Naive B cell (primary cell): ENCODE results near the gene RFX3. TPM values are rescaled to one million over a fixed set of nuclear protein-coding genes. Genes with fewer than 3 reads are reported as not detected.
A peak's percentile ranks its signal among the peaks of the same experiment; 100 is the strongest.

Experiments
- ATAC-seq, 2 donors: fragments of 150-1000 bp; cut with Tn5 transposase; 2 replicates each; pipeline ENCODE4 v1.10.0; 2021; ENCODE audit warnings: low read depth in 2 of 2, mild to moderate bottlenecking in 2 of 2, moderate library complexity in 2 of 2
- DNase-seq: peaks from one replicate; pipeline ENCODE4 v3.0.0; 2022
- H3K27ac Mint-ChIP-seq, 6 donors: one replicate each; pipeline ENCODE4 v1.8.0; 2020 to 2022; ENCODE audit warnings: mild to moderate bottlenecking in 6 of 6, mixed read lengths in 6 of 6, moderate library complexity in 5 of 6, inconsistent platforms in 2 of 6
- H3K27me3 Mint-ChIP-seq, 3 donors: one replicate each; pipeline ENCODE4 v1.8.0; 2021 to 2022; ENCODE audit warnings: mixed read lengths in 3 of 3, mild to moderate bottlenecking in 1 of 3
- H3K36me3 Mint-ChIP-seq, 2 donors: one replicate each; pipeline ENCODE4 v1.8.0; 2020 to 2022; ENCODE audit warnings: mixed read lengths in 2 of 2, inconsistent platforms in 1 of 2, mild to moderate bottlenecking in 1 of 2
- H3K4me1 Mint-ChIP-seq, 3 donors: one replicate each; pipeline ENCODE4 v1.8.0; 2020 to 2022; ENCODE audit warnings: mixed read lengths in 3 of 3, inconsistent platforms in 1 of 3, mild to moderate bottlenecking in 1 of 3, moderate library complexity in 1 of 3
- H3K4me3 Mint-ChIP-seq, 8 donors: one replicate each; pipeline ENCODE4 v1.8.0; 2020 to 2022; ENCODE audit warnings: mild to moderate bottlenecking in 8 of 8, mixed read lengths in 8 of 8, moderate library complexity in 8 of 8, inconsistent platforms in 2 of 8
- H3K9me3 Mint-ChIP-seq, 7 donors: one replicate each; pipeline ENCODE4 v1.8.0; 2020 to 2022; ENCODE audit warnings: mixed read lengths in 7 of 7, mild to moderate bottlenecking in 5 of 7, inconsistent platforms in 2 of 7, moderate library complexity in 1 of 7
- polyA plus RNA-seq, 6 donors: library from polyadenylated mRNA; unstranded; fragments of 300-500 nt; fragmentation: Illumina TruSeq; gene quantifications; one replicate each; pipeline ENCODE4 v1.2.3, GENCODE V29; 2021; ENCODE audit warnings: low read depth in 6 of 6

RFX3 gene
- 10 to 100 TPM in 2 of 6 donors, 1 to 10 TPM in 4; 3.7 to 16.7 (median 6.3) TPM for polyA plus RNA-seq

DNA sequence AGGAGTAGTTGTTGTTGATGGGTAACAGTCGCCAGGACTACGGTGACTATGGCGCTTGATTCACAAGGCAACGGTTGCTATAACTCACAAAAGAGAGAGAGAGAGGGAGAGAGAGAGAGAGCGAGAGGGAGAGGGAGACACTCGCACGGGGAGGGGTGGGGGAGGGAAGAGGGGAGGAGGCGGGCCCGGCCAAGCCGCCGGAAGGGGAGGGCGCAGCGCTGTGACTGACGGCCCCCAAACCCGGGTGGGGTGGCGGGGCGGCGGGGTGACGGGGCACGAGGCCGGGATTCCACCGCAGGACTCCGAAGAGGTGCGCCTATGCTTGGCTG lies at the start of gene RFX3:
RFX3 (minus strand) TSS at position 166 of the 329 bp plus-strand sequence. CDS start 130,413 bp downstream, outside the sequence.
- ATAC-seq (peak; percentile 63 to 65), DNase-seq (peak; percentile 89)
- peaks cover 33 to 49% (median 49%) of the 10 kb centered on the region in 3 donors for H3K4me1 Mint-ChIP-seq

DNA sequence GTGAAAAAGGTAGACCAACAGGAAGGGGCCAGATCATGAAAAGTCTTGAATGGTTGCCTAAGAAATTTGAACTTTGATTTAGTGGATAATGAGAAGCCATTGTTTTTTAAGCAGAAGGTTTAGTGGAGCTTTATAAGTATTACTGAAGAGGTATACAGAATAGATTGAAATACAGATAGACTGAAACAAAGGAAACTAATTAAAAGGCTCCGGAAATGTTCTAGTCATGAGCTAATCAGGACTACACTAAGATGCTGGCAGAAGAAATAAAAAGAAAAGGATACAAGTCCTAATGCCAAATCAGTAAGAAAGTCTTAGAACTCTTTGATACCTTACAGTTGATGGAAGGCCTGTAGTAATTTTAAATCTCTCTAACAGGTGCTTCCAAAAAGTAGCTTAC lies 45.7 kb upstream of the RFX3 start:
- peaks cover 0 to 8% of the 10 kb centered on the region in 2 donors for H3K36me3 Mint-ChIP-seq
- no peaks in the 10 kb centered on the region for H3K27me3 Mint-ChIP-seq

More for the DNA sequence above, at the start of gene RFX3:
- Mint-ChIP-seq H3K4me3 (peak within 1 kb of the TSS; percentile 91 to 99 (median 96)), H3K9me3 (peaks cover 0 to 12% (median 0%) of the 10 kb centered on the region in 7 donors), H3K36me3 (peaks cover 0 to 8% of the 10 kb centered on the region in 2 donors), H3K27me3 (no peaks in the 10 kb centered on the region), H3K27ac (peak within 1 kb of the TSS; percentile 99 to 100 (median 100))

DNA sequence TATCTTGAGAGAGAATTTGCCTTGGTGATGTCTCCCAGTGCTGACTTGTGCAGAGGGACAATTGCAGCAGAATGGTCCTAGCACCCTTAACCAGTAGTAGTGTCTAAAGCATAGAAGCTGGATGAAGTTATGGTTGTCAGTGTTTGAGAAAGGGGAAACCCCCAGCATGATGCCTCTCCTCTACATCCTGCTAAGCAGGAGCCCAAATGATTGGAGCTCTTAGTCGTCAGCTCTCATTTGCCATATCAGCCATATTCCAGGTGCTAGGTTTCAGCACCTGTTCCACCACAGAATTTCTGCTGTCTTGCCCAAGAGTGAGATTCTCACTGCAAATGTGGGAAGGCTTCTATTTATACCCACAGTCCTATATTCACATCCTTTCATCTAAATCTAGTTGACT lies 43.7 kb upstream of the RFX3 start:
- H3K27ac Mint-ChIP-seq, result no peak overlapping the region

More for the DNA sequence above, 45.7 kb upstream of the RFX3 start:
- no peak overlapping the region for H3K4me3 Mint-ChIP-seq
- H3K4me1 Mint-ChIP-seq, result peaks cover 4 to 7% (median 6%) of the 10 kb centered on the region in 3 donors
- H3K27ac Mint-ChIP-seq, result no peak overlapping the region
- no peak for ATAC-seq
- H3K9me3 Mint-ChIP-seq, result no peaks in the 10 kb centered on the region
- DNase-seq, result no peak

DNA sequence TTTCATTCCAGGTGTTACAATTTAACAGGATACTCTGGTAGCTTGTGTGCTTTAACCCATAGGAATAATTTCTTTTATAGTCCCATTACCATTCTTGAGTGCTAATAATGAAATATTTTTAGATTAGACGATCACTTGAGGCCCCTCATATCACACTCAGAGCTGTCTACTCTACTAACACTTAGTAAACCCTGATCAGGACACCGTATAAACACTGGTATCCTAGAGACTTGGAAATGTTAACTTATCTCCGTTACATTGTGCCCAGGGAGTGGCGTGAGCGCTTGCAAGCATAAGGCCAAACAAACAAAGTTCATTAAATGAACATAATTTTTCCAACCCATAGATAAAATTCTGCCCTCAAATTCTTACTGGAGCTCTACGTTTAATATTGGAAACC lies 42.2 kb upstream of the RFX3 start:
- DNase-seq (no peak), ATAC-seq (no peak)
- Mint-ChIP-seq H3K4me1 (no peaks in the 10 kb centered on the region), H3K36me3 (peaks cover 7% of the 10 kb centered on the region in 2 donors), H3K4me3 (no peak overlapping the region), H3K9me3 (no peaks in the 10 kb centered on the region), H3K27ac (no peak overlapping the region), H3K27me3 (no peaks in the 10 kb centered on the region)

More for the DNA sequence above, 43.7 kb upstream of the RFX3 start:
- Mint-ChIP-seq H3K9me3 (no peaks in the 10 kb centered on the region), H3K36me3 (peaks cover 7 to 8% of the 10 kb centered on the region in 2 donors), H3K4me3 (no peak overlapping the region), H3K4me1 (peaks cover 0 to under 1% (median 0%) of the 10 kb centered on the region in 3 donors), H3K27me3 (no peaks in the 10 kb centered on the region)
- ATAC-seq (no peak), DNase-seq (no peak)

DNA sequence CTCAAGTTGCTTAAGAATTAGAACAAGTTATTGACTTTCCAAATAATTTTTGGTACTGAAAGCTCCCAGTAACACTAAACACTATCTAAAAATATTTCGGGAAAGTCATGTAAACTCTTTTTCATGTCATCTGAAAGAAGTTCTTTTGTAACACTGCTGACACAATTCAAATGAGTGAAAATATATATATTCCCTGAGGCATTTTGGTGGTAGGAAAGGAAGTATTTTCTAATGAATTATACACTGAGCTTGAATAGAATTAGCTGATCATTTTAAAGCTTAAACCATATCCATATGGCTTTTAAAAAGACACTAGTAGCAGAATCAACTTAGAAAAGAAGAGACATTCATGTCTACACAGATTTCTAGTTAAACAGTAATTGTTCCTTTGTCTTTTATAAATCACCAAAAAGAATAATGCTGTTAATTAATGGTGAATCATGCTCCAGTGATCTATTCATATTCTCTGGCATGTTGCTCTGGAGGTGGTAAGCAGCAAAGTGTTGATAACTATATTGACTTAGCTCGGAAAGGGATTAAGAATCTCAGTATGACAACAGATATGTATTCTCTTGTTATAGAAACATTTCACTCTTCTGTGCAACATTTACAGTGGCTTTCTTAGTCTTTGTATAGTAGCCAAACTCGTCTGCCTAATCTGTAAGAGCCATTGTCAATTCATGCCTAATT lies 27.4 kb upstream of the RFX3 start:
- Mint-ChIP-seq H3K9me3 (peaks cover 0 to 8% (median 0%) of the 10 kb centered on the region in 7 donors), H3K4me3 (no peak overlapping the region), H3K4me1 (peaks cover 0 to 2% (median 0%) of the 10 kb centered on the region in 3 donors), H3K27ac (peak overlapping the region in 1 of 6 donors; percentile 89), H3K36me3 (peaks cover 17 to 35% of the 10 kb centered on the region in 2 donors), H3K27me3 (no peaks in the 10 kb centered on the region)
- DNase-seq, result no peak
- ATAC-seq, result no peak

DNA sequence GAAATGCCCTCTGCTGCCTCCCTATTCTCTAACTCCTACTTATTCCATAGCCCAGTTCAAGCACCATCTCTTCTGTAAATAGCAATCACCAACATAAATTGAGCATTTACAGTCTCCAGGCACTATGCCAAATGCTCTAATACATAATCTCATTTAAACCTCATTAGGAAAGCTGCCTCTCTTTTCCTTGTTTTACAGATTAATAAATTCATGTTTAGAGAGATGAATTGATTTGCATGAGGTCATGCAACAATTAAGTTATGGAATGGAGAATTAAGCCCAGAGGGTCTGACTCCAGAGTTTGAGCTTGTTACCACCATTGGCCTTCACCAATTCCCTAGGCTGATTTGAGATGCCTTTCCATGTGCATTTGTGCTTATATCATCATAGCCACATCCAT lies 23.4 kb upstream of the RFX3 start:
- Mint-ChIP-seq H3K27ac (no peak overlapping the region), H3K4me3 (no peak overlapping the region), H3K27me3 (no peaks in the 10 kb centered on the region), H3K4me1 (no peaks in the 10 kb centered on the region), H3K9me3 (no peaks in the 10 kb centered on the region), H3K36me3 (peaks cover 11 to 28% of the 10 kb centered on the region in 2 donors)
- ATAC-seq, result no peak
- DNase-seq, result no peak

DNA sequence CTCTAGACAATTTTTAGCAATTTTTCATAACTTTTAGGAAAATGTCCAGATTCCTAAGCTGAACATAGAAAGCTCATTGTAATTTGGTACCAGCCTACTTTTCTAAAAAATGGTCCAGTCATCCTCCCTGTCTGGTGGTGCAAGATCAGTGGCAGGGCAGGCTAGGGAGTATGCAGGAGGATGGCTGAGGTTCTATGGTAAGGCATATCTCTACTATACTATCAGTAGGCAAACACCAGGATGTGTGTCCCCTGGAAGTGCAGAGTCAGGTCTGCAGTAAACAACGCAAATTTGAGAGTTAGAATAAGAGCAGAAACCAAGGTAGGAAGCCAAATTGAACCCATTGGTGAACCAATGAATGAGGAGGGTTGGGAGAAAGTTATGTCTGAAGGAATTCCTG lies 22.8 kb upstream of the RFX3 start:
- no peaks in the 10 kb centered on the region for H3K9me3 Mint-ChIP-seq
- H3K36me3 Mint-ChIP-seq, result peaks cover 11 to 28% of the 10 kb centered on the region in 2 donors
- ATAC-seq (no peak), DNase-seq (no peak)
- H3K27ac Mint-ChIP-seq, result no peak overlapping the region
- H3K27me3 Mint-ChIP-seq, result no peaks in the 10 kb centered on the region
- peaks cover 0 to 3% (median 0%) of the 10 kb centered on the region in 3 donors for H3K4me1 Mint-ChIP-seq
- peak overlapping the region in 1 of 8 donors; percentile 32 for H3K4me3 Mint-ChIP-seq

DNA sequence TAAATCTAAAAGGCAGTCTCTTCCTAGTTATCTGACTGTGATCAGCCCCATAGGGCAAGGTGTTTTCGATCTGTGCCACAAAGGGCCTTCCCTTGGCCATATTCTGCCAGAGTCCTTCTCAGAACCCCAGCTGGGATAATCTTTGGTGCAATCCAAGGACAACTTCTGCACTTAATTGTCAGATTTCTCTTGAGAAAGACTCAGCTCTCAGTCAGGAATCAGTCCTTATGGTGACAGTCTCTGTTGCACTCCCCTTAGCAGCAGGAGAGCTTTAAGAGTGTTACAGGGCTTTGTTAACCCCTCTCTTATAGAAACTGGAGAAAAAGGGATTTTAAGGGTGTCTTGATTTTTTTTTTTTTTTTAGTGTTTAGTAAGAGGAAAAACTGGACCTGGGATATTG lies 15.4 kb upstream of the RFX3 start:
- H3K27ac Mint-ChIP-seq, result no peak overlapping the region
- ATAC-seq, result no peak
- peaks cover 0 to 5% (median under 1%) of the 10 kb centered on the region in 3 donors for H3K4me1 Mint-ChIP-seq
- H3K36me3 Mint-ChIP-seq, result no peaks in the 10 kb centered on the region
- peaks cover 0 to 10% (median 0%) of the 10 kb centered on the region in 7 donors for H3K9me3 Mint-ChIP-seq
- no peak overlapping the region for H3K4me3 Mint-ChIP-seq
- DNase-seq, result no peak
- no peaks in the 10 kb centered on the region for H3K27me3 Mint-ChIP-seq

DNA sequence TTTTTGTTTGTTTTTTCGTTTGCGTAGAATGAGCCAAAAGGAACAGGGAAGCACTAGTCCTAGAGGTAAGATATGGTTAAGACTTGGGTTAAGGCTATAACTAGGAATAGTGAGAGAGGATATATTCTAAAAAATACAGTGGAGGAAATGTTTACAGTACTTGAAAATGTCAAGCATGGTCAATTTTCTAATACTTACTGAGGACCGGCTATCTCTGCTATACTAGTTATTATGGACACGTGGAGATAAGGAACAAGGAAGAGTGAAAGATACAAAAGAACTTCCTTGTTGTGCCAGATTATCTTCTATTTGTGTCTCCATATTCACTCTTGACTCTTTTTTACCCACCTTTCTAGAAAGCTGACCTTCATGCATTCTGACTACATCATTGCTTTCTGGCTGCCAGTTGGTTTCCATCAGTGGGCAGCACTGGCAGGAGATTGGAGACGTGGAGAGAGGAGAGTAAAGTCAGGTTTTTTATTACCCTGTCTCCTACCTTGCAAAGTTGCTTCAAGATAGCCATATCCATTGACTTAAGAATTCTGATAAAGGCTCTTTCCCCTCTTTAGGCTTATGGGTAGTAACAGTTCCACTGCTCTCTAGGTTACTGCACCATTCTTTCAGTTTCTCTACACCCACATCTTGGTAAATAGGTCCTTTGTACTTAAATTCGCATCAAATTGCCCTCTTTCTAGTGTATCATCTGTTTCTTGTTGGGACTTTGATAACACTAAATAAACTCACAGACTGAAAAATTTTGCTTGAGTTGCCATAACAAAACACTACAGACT lies 9.0 kb upstream of the RFX3 start:
- Mint-ChIP-seq H3K4me3 (no peak overlapping the region), H3K36me3 (no peaks in the 10 kb centered on the region), H3K9me3 (peaks cover 0 to 10% (median 0%) of the 10 kb centered on the region in 7 donors), H3K27ac (peak overlapping the region in 1 of 6 donors; percentile 27), H3K27me3 (no peaks in the 10 kb centered on the region), H3K4me1 (peaks cover 9 to 30% (median 18%) of the 10 kb centered on the region in 3 donors)
- ATAC-seq (no peak), DNase-seq (no peak)

DNA sequence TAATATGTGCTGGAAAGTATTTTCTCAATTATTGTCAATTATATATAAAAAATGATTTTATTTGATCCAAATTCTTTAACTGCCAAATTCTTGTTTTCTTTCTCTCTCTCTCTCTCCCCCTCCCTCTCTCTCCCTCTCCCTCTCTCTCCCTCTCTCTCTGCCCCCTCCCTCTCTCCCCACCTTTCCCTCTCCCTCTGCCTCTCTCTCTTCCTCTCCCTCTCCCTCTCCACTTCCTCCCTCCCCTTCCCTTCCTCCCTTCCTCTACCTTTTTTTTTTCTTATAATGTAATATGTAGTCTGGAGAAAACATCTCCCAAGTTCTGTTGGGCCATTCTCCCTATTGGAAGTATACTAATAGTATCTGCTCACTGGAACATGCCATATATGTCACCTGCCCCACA lies 6.4 kb upstream of the RFX3 start:
- DNase-seq (no peak), ATAC-seq (no peak)
- Mint-ChIP-seq H3K9me3 (no peaks in the 10 kb centered on the region), H3K27me3 (no peaks in the 10 kb centered on the region), H3K4me1 (peaks cover 23 to 55% (median 40%) of the 10 kb centered on the region in 3 donors), H3K36me3 (no peaks in the 10 kb centered on the region), H3K4me3 (no peak overlapping the region), H3K27ac (no peak overlapping the region)

DNA sequence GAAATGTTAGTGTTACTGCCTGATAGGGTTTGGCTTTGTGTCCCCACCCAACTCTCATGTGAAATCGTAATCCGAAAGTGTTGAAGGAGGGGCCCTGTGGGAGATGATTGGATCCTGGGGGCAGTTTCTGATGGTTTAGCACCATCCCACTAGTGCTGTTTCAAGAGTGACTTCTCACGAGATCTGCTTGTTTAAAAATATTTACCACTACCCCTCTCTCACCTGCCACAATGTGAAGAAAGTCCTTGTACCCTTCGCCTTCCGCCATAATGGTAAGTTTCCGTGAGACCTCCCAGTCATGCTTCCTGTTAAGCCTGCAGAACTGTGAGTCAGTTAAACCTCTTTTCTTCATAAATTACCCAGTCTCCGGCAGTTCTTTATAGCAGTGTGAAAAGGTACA lies 2.6 kb upstream of the RFX3 start:
- ATAC-seq (no peak), DNase-seq (peak; percentile 11)
- Mint-ChIP-seq H3K9me3 (peaks cover 0 to 12% (median 0%) of the 10 kb centered on the region in 7 donors), H3K27me3 (no peaks in the 10 kb centered on the region), H3K36me3 (peaks cover 0 to 8% of the 10 kb centered on the region in 2 donors), H3K4me3 (peak overlapping the region; percentile 77 to 99 (median 92)), H3K27ac (peak overlapping the region; percentile 77 to 100 (median 94)), H3K4me1 (peaks cover 33 to 57% (median 42%) of the 10 kb centered on the region in 3 donors)

DNA sequence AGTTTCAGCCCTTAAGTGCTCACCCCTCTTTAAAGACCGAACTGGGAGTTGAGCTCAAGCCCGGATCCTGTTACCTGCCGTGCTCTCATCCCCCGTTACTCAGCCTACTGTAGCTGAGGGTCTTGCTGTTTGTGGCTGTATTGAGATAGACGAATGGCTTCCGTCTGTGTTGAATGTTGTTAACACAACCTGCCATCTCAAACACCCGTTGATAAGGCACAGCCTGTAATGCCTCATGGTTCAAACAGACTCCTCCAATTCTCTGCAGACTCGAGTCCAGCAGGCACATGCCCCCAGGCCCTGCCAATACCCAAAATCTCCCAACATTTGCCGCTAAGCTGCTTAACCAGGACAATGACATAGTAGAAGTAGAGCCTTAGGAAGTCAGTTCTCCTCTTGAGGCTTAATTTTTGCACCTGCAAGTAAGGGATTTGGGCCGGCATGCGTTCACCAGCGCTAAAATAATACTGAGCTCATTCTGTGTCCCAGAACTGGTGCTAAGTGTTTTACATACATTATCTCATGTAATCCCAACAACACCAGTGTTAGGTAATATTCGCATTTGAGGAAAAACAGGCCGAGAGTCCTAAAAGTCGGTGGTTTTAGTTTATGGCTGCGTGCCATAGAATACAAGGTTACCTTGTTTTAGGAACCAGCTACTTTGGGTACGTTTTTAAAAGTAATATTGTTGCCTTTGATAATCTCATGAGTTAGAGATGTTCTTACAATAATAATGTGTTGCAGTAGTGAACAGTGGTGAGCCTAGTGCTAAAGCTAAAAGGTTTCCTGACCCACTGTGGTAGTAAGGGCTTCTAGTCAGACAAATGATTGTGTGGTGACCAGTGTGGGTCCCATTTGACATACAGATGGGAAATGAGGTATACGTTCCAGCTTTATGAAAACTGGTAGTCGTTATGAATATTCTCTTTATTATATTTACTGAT lies 1.5 kb upstream of the RFX3 start:
- ATAC-seq, result peak in 1 of 2 donors; percentile 0
- Mint-ChIP-seq H3K27ac (peak overlapping the region; percentile 99 to 100 (median 100)), H3K36me3 (peaks cover 0 to 8% of the 10 kb centered on the region in 2 donors), H3K9me3 (peaks cover 0 to 12% (median 0%) of the 10 kb centered on the region in 7 donors), H3K4me1 (peaks cover 33 to 51% (median 49%) of the 10 kb centered on the region in 3 donors), H3K27me3 (no peaks in the 10 kb centered on the region), H3K4me3 (peak overlapping the region; percentile 91 to 99 (median 96))
- DNase-seq, result no peak
